ENCODE measurements around the gene RABGAP1L.
A peak's percentile ranks its signal among the peaks of the same experiment; 100 is the strongest.
"Not testable (repeated sequence)": the region's sequence is repeated elsewhere in the genome, so short reads cannot be mapped to it uniquely, and the experiment has no call there.

Gene RABGAP1L

DNA sequence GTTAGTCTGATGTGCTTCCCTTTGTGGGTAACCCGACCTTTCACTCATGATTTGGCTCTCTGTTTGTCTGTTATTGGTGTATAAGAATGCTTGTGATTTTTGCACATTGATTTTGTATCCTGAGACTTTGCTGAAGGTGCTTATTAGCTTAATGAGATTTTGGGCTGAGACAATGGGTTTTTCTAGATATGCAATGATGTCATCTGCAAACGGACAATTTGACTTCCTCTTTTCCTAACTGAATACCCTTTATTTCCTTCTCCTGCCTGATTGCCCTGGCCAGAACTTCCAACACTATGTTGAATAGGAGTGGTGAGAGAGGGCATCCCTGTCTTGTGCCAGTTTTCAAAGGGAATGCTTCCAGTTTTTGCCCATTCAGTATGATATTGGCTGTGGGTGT, 490.3 kb downstream of the RABGAP1L start:
- not testable (repeated sequence) for H2BK12ac ChIP-seq (ENCODE audit: low read length); H3K4me1 ChIP-seq (ENCODE audit: control insufficient read depth in 1 of 2, insufficient read depth in 2 of 2, low read length in 2 of 2); H3K23ac ChIP-seq (ENCODE audit: low read length); H3K18ac ChIP-seq (ENCODE audit: low read length); H4K8ac ChIP-seq (ENCODE audit: low read depth, low read length); H3K4ac ChIP-seq (ENCODE audit: low read depth, low read length); H4K12ac ChIP-seq (ENCODE audit: low read depth, low read length); H3K14ac ChIP-seq (ENCODE audit: low read length); H3K9ac ChIP-seq (ENCODE audit: low read length); H2AK5ac ChIP-seq (ENCODE audit: low read length); DNase-seq; H4K91ac ChIP-seq (ENCODE audit: low read depth, low read length); H2AFZ ChIP-seq (ENCODE audit: insufficient read depth, low read length, poor library complexity); H3K36me3 ChIP-seq (ENCODE audit: control insufficient read depth in 1 of 2, insufficient read depth in 2 of 2, low read length in 2 of 2); H3K79me1 ChIP-seq (ENCODE audit: low read length); H2BK120ac ChIP-seq (ENCODE audit: insufficient read depth, low read length, poor library complexity); H3K4me3 ChIP-seq (ENCODE audit: low read depth, low read length); H2BK5ac ChIP-seq (ENCODE audit: low read depth, low read length, poor library complexity); H3K4me2 ChIP-seq (ENCODE audit: low read length); H3K27ac ChIP-seq (ENCODE audit: low read depth, low read length); H3K27me3 ChIP-seq (ENCODE audit: insufficient read depth, low read length); H3K9me3 ChIP-seq (ENCODE audit: insufficient read depth, low read depth, low read length); H3K79me2 ChIP-seq (ENCODE audit: control insufficient read depth, insufficient read depth, low read length, poor library complexity)
- no CpG with 5 or more reads among the region's 2 CpGs for WGBS (ENCODE audit: extremely low coverage, insufficient coverage, insufficient read length)

- Histone ChIP-seq H3K4me1 (ENCODE audit: control insufficient read depth in 1 of 2, insufficient read depth in 2 of 2, low read length in 2 of 2) (peaks cover 0 to 2% of the 10 kb centered on the region in 2 experiments), H4K91ac (ENCODE audit: low read depth, low read length) (no peak overlapping the region), H3K4me2 (ENCODE audit: low read length) (no peak overlapping the region), H3K79me1 (ENCODE audit: low read length) (no peaks in the 10 kb centered on the region), H4K12ac (ENCODE audit: low read depth, low read length) (no peak overlapping the region), H3K27me3 (ENCODE audit: insufficient read depth, low read length) (no peaks in the 10 kb centered on the region), H3K9me3 (ENCODE audit: insufficient read depth, low read depth, low read length) (no peaks in the 10 kb centered on the region), H3K27ac (ENCODE audit: low read depth, low read length) (no peak overlapping the region), H3K23ac (ENCODE audit: low read length) (no peak overlapping the region), H2BK120ac (ENCODE audit: insufficient read depth, low read length, poor library complexity) (no peak overlapping the region), H2AFZ (ENCODE audit: insufficient read depth, low read length, poor library complexity) (no peak overlapping the region), H3K4ac (ENCODE audit: low read depth, low read length) (no peak overlapping the region), H2BK5ac (ENCODE audit: low read depth, low read length, poor library complexity) (no peak overlapping the region), H3K36me3 (ENCODE audit: control insufficient read depth in 1 of 2, insufficient read depth in 2 of 2, low read length in 2 of 2) (no peaks in the 10 kb centered on the region), H3K14ac (ENCODE audit: low read length) (no peak overlapping the region), H3K9ac (ENCODE audit: low read length) (no peak overlapping the region), H3K79me2 (ENCODE audit: control insufficient read depth, insufficient read depth, low read length, poor library complexity) (no peaks in the 10 kb centered on the region), H3K4me3 (ENCODE audit: low read depth, low read length) (no peak overlapping the region), H2BK12ac (ENCODE audit: low read length) (no peak overlapping the region), H3K18ac (ENCODE audit: low read length) (no peak overlapping the region), H2AK5ac (ENCODE audit: low read length) (no peak overlapping the region), H4K8ac (ENCODE audit: low read depth, low read length) (no peak overlapping the region)
- no peak for DNase-seq
- no CpG with 5 or more reads among the region's 8 CpGs for WGBS (ENCODE audit: extremely low coverage, insufficient coverage, insufficient read length)
These were observed 493.4 kb downstream of the RABGAP1L start for GRCh38 chr1:174652569-174653280.

DNA sequence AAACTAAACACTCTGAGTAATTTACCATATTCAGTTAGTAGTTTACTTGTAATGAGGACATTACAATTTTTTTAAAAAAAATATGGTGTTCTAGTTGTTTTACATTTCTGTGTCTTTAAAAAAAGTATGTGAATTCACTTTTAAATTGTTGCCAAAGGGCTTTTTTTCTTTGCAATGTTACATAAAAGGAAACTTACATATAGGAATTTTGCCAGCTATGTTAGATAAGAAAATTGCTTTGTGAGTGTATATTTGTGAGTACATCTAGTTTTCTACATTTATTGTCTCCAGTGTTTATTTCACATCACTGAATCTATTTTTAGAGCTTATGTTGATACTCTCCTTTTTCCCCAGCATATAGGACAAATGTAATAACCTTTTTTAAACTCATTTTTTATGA, 495.2 kb downstream of the RABGAP1L start:
- Histone ChIP-seq H3K4me2 (ENCODE audit: low read length) (no peak overlapping the region), H3K18ac (ENCODE audit: low read length) (no peak overlapping the region), H4K91ac (ENCODE audit: low read depth, low read length) (no peak overlapping the region), H3K4me1 (ENCODE audit: control insufficient read depth in 1 of 2, insufficient read depth in 2 of 2, low read length in 2 of 2) (peaks cover 0 to 2% of the 10 kb centered on the region in 2 experiments), H3K79me1 (ENCODE audit: low read length) (no peaks in the 10 kb centered on the region), H4K8ac (ENCODE audit: low read depth, low read length) (no peak overlapping the region), H3K27me3 (ENCODE audit: insufficient read depth, low read length) (no peaks in the 10 kb centered on the region), H3K9me3 (ENCODE audit: insufficient read depth, low read depth, low read length) (no peaks in the 10 kb centered on the region), H3K27ac (ENCODE audit: low read depth, low read length) (no peak overlapping the region), H3K79me2 (ENCODE audit: control insufficient read depth, insufficient read depth, low read length, poor library complexity) (no peaks in the 10 kb centered on the region), H2BK5ac (ENCODE audit: low read depth, low read length, poor library complexity) (no peak overlapping the region), H4K12ac (ENCODE audit: low read depth, low read length) (no peak overlapping the region), H2AFZ (ENCODE audit: insufficient read depth, low read length, poor library complexity) (no peak overlapping the region), H2BK12ac (ENCODE audit: low read length) (no peak overlapping the region), H3K23ac (ENCODE audit: low read length) (no peak overlapping the region), H3K14ac (ENCODE audit: low read length) (no peak overlapping the region), H3K4me3 (ENCODE audit: low read depth, low read length) (no peak overlapping the region), H2AK5ac (ENCODE audit: low read length) (no peak overlapping the region), H2BK120ac (ENCODE audit: insufficient read depth, low read length, poor library complexity) (no peak overlapping the region), H3K4ac (ENCODE audit: low read depth, low read length) (no peak overlapping the region), H3K9ac (ENCODE audit: low read length) (no peak overlapping the region), H3K36me3 (ENCODE audit: control insufficient read depth in 1 of 2, insufficient read depth in 2 of 2, low read length in 2 of 2) (no peaks in the 10 kb centered on the region)
- DNase-seq, result peak in 1 of 2 donors; percentile 10

GRCh38 chr1:174656409-174657059, 497.2 kb downstream of the RABGAP1L start:
- H3K14ac ChIP-seq (ENCODE audit: low read length), result no peak overlapping the region

More at GRCh38 chr1:174656409-174657059, 497.2 kb downstream of the RABGAP1L start:
- no CpG with 5 or more reads among the region's 1 CpG for WGBS (ENCODE audit: extremely low coverage, insufficient coverage, insufficient read length)
- H3K4me1 ChIP-seq (ENCODE audit: control insufficient read depth in 1 of 2, insufficient read depth in 2 of 2, low read length in 2 of 2), result peaks cover 0 to 2% of the 10 kb centered on the region in 2 experiments
- H4K91ac ChIP-seq (ENCODE audit: low read depth, low read length), result no peak overlapping the region
- H2BK5ac ChIP-seq (ENCODE audit: low read depth, low read length, poor library complexity), result no peak overlapping the region
- no peaks in the 10 kb centered on the region for H3K36me3 ChIP-seq (ENCODE audit: control insufficient read depth in 1 of 2, insufficient read depth in 2 of 2, low read length in 2 of 2)
- no peak overlapping the region for H4K8ac ChIP-seq (ENCODE audit: low read depth, low read length)
- H2AK5ac ChIP-seq (ENCODE audit: low read length), result no peak overlapping the region
- H2BK12ac ChIP-seq (ENCODE audit: low read length), result no peak overlapping the region
- no peak overlapping the region for H3K9ac ChIP-seq (ENCODE audit: low read length)
- H3K4me2 ChIP-seq (ENCODE audit: low read length), result no peak overlapping the region
- H3K79me1 ChIP-seq (ENCODE audit: low read length), result no peaks in the 10 kb centered on the region
- H3K79me2 ChIP-seq (ENCODE audit: control insufficient read depth, insufficient read depth, low read length, poor library complexity), result no peaks in the 10 kb centered on the region
- no peaks in the 10 kb centered on the region for H3K9me3 ChIP-seq (ENCODE audit: insufficient read depth, low read depth, low read length)
- no peak overlapping the region for H3K4ac ChIP-seq (ENCODE audit: low read depth, low read length)
- no peak overlapping the region for H3K27ac ChIP-seq (ENCODE audit: low read depth, low read length)
- H2BK120ac ChIP-seq (ENCODE audit: insufficient read depth, low read length, poor library complexity), result no peak overlapping the region
- H3K4me3 ChIP-seq (ENCODE audit: low read depth, low read length), result no peak overlapping the region
- H4K12ac ChIP-seq (ENCODE audit: low read depth, low read length), result no peak overlapping the region
- no peak overlapping the region for H3K18ac ChIP-seq (ENCODE audit: low read length)
- H3K23ac ChIP-seq (ENCODE audit: low read length), result no peak overlapping the region
- no peaks in the 10 kb centered on the region for H3K27me3 ChIP-seq (ENCODE audit: insufficient read depth, low read length)
- no peak overlapping the region for H2AFZ ChIP-seq (ENCODE audit: insufficient read depth, low read length, poor library complexity)
- DNase-seq, result no peak

All from trophoblast cell (in vitro differentiated cells and primary cell).